ENCODE results near the gene NPFF.
"Not testable (repeated sequence)": the region's sequence is repeated elsewhere in the genome, so short reads cannot be mapped to it uniquely, and the experiment has no call there.

Gene NPFF

GRCh38 chr12:53506881-53507602, at the start of gene NPFF:
Gene NPFF (minus strand): TSS chr12:53507484. CDS start chr12:53507474, 10 bp downstream.
- no peak for DNase-seq

GRCh38 chr12:53552361-53553327, 45.4 kb upstream of the NPFF start:
- no peak for DNase-seq

GRCh38 chr12:53551889-53552291, 44.6 kb upstream of the NPFF start:
- DNase-seq = peak; percentile 2

- no peak for DNase-seq
Measured at GRCh38 chr12:53550595-53550994, 43.3 kb upstream of the NPFF start.

DNA sequence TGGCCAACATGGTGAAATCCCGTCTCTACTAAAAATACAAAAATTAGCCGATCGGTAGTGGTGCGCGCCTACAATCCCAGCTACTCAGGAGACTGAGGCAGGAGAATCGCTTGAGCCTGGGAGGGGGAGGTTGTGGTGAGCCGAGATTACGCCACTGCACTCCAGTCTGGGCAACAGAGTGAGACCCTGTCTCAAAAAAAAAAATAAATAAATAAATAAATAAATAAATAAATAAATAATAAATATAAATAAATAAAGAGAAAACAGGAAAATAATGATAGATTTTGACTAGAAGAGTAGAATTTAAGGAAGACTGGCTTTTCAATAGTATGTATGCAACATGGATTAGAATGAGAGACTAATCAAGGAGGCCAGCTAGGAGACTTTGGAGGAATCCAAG, 42.8 kb upstream of the NPFF start:
- not testable (repeated sequence) for DNase-seq

DNA sequence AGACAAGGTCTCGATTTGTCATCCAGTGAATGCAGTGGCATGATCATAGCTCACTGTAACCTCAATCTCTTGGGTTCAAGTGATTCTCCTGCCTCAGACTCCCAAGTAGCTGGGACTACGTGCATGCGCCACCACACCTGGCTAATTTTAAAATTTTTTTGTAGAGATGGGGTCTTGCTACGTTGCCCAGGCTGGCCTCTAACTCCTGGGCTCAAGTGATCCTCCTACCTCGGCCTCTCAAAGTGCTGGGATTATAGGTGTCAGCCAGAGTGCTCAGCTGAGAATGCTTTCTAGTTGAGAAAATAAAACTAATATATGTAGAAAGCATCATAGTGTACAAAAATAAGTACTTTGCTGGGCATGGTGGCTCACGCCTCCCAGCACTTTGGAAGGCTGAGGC, 41.1 kb upstream of the NPFF start:
- not testable (repeated sequence) for DNase-seq

DNA sequence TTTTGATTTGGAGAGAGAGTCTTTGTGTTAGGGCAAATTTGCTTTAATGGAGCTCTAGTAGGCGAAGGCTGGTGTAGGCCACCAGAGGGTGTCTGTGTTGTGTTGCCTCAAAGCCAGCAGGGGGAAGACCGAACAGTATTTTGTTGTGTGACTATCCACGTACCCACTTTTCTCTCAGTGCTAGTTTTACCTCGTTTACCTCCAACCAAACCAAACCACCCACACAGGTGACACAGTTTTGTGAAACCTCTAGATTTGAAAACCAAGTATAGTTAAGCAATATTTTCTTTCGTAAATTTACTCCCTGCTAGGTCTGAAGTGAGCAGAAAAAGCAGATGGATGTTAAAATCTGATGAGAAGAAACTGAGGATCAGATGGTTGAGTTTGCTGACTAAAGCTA, 36.3 kb upstream of the NPFF start:
- DNase-seq = peak; percentile 37

- DNase-seq = no peak
Measured at GRCh38 chr12:53539526-53539925, 32.2 kb upstream of the NPFF start.

GRCh38 chr12:53538209-53538689, 31.0 kb upstream of the NPFF start:
- DNase-seq = peak; percentile 3

DNA sequence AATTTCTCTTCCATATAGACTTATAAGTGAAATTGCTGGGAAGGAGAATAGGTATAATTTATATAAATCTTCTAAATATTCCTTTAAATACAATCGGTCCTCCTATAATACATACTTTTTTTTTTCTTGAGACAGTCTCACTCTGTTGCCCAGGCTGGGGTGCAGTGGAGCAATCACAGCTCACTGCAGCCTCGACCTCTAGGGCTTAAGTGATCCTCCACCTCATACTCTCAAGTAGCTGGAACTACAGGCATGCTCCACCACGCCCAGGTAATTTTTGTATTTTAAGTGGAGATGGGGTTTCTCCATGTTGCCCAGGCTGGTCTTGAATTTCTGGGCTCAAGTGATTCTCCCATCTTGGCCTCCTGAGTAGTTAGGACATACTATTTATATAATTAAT, 29.7 kb upstream of the NPFF start:
- no peak for DNase-seq

DNA sequence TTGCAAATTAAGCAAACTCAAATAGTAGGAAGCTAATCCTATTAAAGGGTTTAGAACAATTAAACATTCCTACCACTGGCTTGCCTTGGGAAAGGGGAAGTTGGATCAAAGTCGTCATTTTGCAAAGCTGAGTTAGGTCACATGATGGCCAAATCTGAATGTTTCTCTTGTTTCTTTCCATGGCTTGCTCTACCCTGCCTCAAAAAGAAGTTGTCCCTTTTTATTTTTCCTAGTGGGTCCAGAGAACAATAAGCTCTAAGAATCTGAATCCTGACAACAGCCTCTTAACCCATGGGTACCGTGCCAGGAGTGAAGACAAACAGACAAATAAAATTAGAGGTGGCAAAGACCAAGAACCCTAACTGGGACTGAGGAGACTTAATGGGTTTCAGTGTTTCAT, 26.2 kb upstream of the NPFF start:
- no peak for DNase-seq

DNA sequence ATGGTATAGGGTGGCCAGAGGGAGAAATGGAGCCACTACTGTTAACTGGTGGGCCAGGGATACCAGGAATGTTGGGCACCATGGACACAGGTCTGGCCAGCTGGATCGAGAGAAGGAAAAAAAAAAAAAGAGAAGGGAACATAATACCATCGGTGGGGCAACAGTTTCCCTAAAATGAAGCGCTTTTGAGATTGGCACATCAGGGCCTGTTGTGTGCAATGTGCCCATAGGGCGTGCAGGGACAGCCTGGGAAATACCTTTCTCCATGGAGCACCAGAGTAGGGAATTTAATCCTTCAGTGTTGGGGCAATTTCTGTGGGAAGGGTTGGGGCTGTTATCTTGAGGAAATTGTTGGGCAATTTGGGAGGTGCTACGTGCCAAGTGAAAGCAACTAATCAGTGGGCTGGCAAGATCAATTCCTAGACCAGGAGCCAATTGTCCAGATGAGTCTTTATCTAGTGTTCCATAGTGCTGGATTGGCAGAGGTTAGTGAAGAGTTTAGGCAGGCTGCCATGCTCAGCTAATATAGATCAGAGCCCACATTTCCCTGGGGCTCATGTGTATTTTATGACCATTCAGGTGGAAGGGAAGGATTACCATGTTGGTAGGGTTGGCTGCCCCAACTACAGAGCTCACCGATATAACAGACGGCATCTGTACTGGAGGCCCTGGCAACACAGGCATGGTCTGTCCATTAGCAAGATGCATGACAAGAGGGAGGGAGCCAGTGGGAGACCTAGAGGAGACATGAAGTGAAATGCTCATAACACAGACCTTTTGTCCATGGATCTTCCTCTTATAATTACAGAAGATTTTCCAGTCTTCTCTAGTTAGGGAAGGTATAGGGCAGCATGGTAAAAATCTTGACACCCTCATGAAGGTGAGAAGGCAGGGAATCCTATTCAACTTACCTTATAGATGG, 25.5 kb upstream of the NPFF start:
- DNase-seq = no peak

DNA sequence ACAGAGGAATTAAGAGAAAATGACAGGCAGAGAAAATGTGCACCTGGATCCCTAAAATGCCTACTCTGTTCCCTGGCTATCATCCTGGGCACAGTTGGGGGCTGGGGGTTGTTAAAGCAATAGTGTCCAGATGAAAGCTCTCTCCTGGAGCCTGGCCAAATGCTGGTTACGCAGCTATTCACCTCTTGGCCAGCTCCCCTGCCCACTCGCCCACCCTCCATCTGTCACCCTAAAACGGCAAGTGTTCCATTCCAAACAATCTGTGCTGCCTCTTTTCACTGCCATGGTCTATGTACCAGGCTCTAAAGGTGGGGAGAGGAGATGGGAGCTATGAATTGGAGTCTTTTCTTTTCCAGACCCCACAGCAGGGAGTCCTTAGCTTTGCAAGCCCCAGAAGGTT, 24.7 kb upstream of the NPFF start:
- DNase-seq = no peak

DNA sequence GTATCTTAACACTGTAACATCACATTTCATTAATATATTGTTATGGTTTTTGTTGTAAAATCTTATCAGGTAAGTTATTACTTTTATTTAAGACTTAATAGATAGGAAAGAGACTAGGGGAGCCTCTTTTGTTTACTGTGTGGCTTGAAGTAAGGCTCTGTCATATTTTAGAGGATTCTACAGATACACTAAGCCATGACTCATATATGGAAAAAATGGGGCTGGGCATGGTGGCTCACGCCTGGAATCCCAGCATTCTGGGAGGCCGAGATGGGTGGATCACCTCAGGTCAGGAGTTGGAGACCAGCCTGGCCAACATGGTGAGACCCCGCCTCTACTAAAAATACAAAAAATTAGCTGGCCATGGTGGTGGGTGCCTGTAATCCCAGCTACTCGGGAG, 23.6 kb upstream of the NPFF start:
- no peak for DNase-seq

DNA sequence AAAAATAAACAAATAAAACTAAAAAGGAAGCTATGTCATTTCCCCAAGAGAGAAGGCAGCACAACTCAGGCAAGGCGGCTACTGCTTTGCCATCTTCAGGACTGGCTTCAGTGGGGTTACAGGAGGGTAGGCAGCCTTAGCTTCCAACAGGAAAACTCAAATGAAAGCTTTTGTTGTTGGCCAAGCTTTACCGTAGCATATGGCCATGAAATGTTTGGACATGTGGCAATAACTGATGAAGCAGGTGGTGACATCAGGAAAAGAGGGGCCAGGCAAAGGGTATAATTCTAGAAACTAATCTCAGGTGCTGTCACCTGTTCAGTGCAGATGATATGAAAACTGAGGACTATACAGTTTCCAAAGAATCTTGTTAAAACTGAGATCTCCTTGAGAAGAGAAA, 22.8 kb upstream of the NPFF start:
- no peak for DNase-seq

DNA sequence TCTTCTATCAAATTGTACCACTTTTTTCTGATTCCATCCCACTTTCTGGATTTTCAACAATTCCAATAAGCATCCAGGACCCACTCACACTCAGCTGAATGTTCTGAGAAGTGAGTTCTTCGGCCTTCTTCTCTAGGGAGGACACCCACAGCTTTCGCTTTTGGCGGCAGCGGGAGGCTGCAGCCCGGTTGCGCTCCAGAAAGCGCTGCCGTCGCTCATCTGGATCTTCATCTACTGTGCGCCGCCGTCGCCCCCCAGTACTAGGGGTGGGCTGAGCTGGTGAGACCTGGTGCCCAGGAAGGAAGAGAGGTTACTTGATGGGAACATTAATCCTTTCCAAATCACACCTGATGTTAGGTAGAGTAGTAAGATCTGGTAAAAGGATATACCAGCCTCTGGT, 17.2 kb upstream of the NPFF start:
- DNase-seq = no peak

GRCh38 chr12:53523131-53523530, 15.8 kb upstream of the NPFF start:
- no peak for DNase-seq

DNA sequence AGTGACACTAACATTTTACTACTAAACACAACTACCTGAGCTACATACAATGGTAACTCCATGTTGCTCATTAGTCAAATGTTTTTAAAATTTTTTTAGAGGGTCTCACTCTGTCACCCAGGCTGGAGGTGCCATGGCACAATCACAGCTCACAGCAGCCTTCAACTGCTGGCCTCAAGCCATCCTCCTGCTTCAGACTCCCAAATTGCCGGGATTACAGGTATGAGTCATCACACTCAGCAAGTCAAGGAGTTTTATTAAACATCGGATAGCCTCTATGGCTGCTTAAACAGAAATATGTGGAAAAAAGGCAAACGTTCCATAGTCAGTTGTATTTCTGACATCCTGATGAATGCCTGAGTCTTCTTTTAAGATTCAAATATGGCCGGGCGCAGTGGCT, 11.1 kb upstream of the NPFF start:
- DNase-seq = no peak

- no peak for DNase-seq
Measured at GRCh38 chr12:53516758-53517455, 9.6 kb upstream of the NPFF start.

DNA sequence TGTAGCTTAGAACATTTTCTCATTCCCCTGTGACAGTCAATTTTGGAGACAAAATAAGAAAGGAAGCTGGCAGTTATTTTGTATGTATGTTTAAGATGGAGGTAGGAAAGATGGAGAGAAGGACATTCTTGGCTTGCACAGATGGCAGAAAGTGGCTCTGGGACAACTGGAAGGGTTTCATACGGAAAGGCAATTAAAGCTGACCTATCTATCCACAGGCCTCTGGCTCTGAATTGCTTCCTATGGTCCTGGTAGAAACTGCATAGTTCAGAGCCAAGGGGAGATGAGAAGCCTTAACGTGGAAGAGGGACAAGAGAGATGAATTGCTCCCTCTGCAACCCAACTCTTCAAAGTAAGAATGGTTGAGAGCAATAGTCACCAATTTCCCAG, 8.0 kb upstream of the NPFF start:
- DNase-seq = no peak

- DNase-seq = no peak
Measured at GRCh38 chr12:53514628-53515290, 7.5 kb upstream of the NPFF start.
